ENCODE data around the gene CST6.
"Not testable (repeated sequence)": the region's sequence is repeated elsewhere in the genome, so short reads cannot be mapped to it uniquely, and the experiment has no call there.

CST6 gene

GRCh38 chr11:66015936-66016792 lies 4.4 kb downstream of the CST6 start:
- no peak for DNase-seq

GRCh38 chr11:66016793-66017177 lies 5.0 kb downstream of the CST6 start:
- no peak for DNase-seq

- no peak for DNase-seq
Observed at GRCh38 chr11:66017321-66017720, 5.5 kb downstream of the CST6 start.

- no peak for DNase-seq
Observed at GRCh38 chr11:66020212-66020611, 8.4 kb downstream of the CST6 start.

- no peak for DNase-seq
Observed at GRCh38 chr11:66020618-66021357, 9.0 kb downstream of the CST6 start.

- DNase-seq = peak; percentile 78
Observed at GRCh38 chr11:66022401-66023185, 10.8 kb downstream of the CST6 start.

- not testable (repeated sequence) for DNase-seq
Observed at GRCh38 chr11:66023186-66023440, 11.3 kb downstream of the CST6 start.

- no peak for DNase-seq
Observed at GRCh38 chr11:66026017-66026529, 14.3 kb downstream of the CST6 start, which contains the start of gene CATSPER1. Gene CATSPER1, minus strand, starts transcription at chr11:66026479. Its CDS starts 100 bp downstream, at chr11:66026379.

- DNase-seq = no peak
Observed at GRCh38 chr11:66032957-66033735, 21.3 kb downstream of the CST6 start.

- DNase-seq = no peak
Observed at GRCh38 chr11:66035653-66036333, 24.0 kb downstream of the CST6 start.

GRCh38 chr11:66036334-66036710 lies 24.5 kb downstream of the CST6 start:
- no peak for DNase-seq

GRCh38 chr11:66037327-66037726 lies 25.5 kb downstream of the CST6 start:
- DNase-seq = no peak

- DNase-seq = no peak
Observed at GRCh38 chr11:66039765-66040164, 28.0 kb downstream of the CST6 start.

GRCh38 chr11:66042227-66042995 lies 30.6 kb downstream of the CST6 start:
- DNase-seq = no peak

GRCh38 chr11:66042996-66043906 lies 31.4 kb downstream of the CST6 start:
- DNase-seq = no peak

GRCh38 chr11:66044757-66045156 lies 32.9 kb downstream of the CST6 start:
- no peak for DNase-seq

GRCh38 chr11:66045177-66045639 lies 33.4 kb downstream of the CST6 start:
- DNase-seq = peak; percentile 84

GRCh38 chr11:66046901-66047300 lies 35.1 kb downstream of the CST6 start:
- DNase-seq = no peak

- no peak for DNase-seq
Observed at GRCh38 chr11:66047541-66048365, 35.9 kb downstream of the CST6 start.
